ENCODE measurements around the gene ZFYVE28.

GRCh38 chr4:2417765-2418649 is at the start of gene ZFYVE28:
- TF ChIP-seq CTCF (IDR thresholded peaks at IDR 0.05) (no peak), POLR2A (IDR thresholded peaks at IDR 0.05) (peak; percentile 18 to 50)

All from adrenal gland (tissue), 5 donors.